HG03159 (cell line): ENCODE data around the gene QRICH1.

Experiments used
- ATAC-seq: cut with Tn5 transposase; IDR thresholded peaks from one replicate; pipeline ENCODE4 v1.9.1; 2021; ENCODE audit warnings: mild to moderate bottlenecking, moderate library complexity; ENCODE audit not compliant: unreplicated experiment

The QRICH1 gene

DNA sequence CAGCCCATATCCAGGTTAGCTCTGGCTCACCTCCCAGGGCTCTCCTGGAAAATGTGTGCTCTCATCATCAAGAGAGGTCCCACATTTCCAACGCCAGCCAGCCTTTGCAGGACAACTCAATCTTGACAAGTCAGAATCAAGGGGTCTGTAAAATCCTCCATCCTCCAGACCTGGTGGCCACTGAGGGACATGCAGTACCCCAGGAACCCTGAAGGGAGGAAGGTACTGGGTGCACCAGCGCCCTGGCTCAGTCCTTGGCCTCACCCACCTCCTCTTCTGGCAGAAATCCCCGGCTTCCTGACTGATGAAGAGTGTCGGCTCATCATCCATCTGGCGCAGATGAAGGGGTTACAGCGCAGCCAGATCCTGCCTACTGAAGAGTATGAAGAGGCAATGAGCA is 92.7 kb downstream of the QRICH1 start:
- ATAC-seq = no peak

GRCh38 chr3:48999085-48999858 is 94.6 kb downstream of the QRICH1 start:
- no peak for ATAC-seq

DNA sequence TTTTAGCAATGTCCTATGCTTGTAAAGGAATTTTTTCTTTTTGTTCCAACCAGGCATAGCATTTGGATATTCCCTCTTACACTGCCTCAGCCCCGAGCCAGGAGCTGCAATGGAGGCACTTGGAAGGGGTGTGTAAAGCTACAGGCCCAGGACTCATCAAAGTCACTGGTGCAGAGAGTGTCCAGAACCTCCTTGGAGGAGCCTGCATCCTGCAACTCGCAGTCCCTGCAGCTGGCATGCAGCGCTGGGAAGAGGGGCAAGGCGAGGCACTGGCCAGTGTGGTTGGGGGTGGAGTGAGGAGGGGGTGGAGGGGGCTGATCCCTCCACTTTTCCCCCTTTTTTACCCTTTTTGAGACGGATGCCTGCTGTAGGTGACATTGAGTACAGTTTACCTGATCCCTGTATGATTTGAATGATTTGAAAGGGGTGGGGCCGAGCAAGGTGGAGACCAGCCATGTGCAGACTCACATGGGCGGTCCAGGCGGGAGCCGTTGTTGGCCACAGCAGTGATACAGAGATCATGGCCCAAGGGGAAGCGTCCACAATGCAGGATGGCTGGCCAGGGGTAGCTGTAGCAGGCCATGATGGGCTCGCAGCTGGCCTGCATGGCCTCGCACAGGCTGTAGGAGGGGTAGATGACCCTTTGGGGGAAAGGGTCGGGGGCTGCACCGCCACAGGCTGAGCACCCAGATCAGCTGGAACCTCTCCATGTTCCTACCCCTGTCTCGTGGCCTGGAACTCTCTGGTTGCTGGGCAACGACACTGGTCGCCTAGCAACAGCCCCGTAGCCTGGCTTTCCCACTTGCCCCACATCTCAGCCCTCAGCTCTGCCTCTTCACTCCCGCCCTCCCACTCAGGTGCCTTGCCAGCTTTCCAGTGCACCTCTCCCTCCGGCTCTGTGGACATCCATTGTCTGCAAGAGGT is 95.9 kb downstream of the QRICH1 start:
- no peak for ATAC-seq

DNA sequence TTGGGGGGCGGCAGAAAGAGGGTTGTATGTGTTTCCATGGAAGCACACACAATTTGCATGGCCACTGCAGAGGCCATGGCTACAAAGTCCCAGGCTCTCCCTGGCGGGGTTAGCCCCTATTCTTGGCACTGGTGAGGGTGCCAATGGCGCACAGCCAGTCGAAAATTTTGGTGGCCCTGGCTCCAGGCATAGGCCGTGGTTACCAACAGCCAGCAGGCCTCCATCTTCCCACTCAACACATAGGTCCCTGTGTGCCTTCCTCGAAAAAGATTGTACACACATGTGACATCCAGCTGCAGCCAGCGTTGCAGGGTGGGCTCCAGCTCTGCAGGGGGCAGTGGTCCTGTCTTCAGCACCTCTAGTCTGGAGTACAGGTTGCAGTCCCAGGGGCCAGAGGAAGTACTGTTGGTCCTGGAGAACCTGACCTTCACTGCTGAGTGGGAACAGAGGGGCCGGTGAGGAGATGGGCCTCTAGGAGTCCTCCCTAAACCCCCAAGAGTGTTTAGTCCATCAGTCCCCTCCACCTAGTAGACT is 96.7 kb downstream of the QRICH1 start:
- no peak for ATAC-seq

DNA sequence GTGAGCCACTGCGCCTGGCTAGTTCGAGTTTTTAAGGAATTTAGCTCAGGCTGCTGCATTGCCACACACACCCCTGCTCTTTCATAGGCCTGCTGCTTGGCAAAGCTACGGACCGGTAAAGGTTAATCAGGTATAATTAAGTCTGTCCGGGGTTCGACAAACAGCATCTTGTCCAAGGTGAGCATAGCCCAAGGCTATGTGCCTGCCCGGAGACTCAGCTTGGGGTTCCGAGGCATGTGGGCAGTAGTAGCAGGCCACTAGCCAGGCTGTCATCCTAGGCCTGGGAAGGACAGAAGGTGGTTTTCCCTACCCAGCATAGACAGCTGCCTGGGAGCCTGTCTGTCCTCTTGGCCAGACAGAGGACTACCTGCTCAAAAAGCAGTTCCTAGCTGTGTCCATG is 97.2 kb downstream of the QRICH1 start:
- no peak for ATAC-seq

DNA sequence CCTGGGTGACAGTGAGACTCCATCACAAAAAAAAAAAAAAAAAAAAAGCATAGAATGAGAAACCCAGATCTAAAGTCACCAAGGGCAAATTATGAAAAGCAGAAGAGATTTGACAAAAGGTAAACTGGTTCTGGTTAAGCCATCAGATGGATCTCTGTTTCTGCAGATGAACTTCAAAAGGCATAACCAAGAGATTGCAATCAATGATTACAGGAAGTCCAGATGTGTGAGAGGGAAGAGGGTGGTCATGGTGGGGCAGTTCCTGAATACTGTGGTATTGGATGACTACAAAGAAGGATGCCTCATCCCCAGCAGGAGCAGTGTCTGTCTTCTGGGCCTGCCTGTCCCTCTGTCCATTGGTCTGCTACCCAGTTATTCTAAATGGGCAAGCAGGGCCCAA is 100.0 kb downstream of the QRICH1 start:
- ATAC-seq = no peak

DNA sequence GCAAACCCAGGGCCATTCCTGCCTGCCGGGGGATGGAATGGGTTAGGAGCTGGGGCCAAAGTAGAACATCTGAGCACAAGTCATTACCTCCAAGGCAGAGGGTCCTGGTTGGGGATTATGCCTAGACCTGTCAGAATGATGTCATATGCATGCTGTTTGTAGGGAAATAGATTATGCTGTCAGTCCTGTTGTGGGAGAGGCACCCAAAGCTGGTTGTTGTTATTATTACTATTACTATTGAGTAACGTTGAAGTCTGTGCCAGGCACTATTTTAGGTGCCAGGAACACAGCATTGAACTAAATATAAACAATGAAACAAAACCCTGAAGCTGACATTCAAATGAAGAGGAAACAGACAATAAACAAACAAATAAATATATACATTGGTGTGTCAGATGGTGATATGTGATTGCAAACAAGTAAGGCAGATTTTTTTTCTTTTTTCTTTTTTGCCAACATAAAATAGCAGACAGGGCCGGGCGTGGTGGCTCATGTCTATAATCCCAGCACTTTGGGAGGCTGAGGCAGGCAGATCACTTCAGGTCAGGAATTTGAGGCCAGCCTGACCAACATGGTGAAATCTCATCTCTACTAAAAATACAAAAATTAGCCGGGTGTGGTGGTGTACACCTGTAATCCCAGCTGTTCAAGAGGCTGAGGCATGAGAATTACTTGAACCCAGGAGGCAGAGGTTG is 101.9 kb downstream of the QRICH1 start:
- ATAC-seq = no peak

GRCh38 chr3:48990636-48991469 is 103.0 kb downstream of the QRICH1 start:
- ATAC-seq = peak; percentile 4

DNA sequence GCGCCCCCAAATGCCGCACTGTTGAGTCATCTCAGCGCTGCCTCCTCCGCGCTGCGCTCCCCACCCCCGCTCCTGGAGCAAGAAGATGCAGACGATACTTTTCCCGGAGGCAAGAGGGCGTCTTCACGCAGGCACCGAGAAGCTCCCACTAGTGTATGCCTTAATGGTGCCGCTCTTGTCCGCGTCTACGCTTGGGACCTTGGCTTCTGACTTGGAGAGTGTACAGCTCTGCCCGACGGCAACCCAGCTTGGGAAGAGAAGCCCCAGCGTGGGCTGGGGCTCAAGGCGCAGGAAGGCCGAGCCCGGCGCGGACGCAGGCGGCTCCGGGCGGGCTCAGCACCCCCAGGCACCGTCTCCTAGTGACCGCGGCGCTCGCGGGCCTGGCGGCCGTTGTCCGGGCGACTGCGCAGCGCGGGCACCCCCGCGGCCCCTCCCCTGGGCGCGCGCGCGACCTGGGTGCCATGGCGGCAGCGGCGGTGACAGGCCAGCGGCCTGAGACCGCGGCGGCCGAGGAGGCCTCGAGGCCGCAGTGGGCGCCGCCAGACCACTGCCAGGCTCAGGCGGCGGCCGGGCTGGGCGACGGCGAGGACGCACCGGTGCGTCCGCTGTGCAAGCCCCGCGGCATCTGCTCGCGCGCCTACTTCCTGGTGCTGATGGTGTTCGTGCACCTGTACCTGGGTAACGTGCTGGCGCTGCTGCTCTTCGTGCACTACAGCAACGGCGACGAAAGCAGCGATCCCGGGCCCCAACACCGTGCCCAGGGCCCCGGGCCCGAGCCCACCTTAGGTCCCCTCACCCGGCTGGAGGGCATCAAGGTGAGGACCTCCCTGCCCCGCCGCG is 103.9 kb downstream of the QRICH1 start, which contains the start of gene P4HTM:
P4HTM (plus strand) TSS at position 446 of the 840 bp plus-strand sequence; CDS start at position 462, 16 bp downstream.
- peak; percentile 49 for ATAC-seq

DNA sequence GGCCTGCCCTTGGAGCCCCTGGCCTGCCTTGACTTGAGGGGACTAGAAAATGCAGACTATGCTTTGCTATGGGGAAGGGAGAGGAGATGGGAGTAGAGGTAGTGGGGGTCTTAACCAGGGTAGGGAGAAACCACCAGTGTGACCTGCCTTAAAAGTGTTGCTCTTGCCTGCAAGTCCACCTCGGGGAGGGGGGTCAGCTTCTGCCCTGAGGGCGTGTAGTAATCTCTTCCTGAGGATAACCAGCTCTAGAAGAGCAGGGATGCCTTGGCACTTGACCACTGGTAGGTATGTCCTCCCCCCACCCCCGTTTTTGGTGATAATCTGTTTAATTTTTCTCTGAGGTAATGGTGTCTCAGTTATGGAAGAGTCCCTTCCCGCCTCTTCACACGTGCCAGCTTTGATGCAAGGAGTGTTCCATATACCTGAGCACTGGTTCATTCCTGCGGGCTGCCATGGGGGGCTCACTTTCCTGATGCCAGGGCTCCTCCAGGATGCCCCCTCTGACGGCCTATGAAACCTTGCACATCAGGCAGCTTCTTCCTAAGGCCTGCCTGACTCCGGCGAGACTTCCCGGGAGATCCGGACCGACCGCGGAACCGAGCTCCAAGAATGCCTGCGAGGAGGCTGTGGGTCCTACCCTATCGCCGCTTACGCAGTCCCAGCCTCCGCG is 104.6 kb downstream of the QRICH1 start:
- no peak for ATAC-seq

- ATAC-seq = no peak
Observed at GRCh38 chr3:48985831-48986376, 108.0 kb downstream of the QRICH1 start.

DNA sequence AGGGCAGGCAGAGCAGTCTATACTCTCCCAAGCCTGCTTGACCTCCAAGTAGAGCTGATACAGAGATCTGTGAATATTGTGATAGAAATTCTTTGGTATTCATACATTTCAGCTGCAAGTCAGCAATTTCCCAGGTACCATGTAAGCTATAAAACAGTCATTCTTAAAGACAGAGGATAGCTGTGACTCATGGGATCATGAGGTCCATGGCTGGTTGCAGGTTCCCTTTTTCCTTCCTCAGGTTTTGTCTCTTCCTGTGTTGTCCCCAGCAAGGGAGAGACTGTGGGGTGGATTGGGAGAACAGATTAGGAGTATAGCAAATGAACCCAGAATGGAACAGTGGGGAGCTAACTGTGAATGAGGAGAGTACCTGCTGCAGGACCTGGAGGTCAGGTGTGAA is 109.2 kb downstream of the QRICH1 start:
- no peak for ATAC-seq

DNA sequence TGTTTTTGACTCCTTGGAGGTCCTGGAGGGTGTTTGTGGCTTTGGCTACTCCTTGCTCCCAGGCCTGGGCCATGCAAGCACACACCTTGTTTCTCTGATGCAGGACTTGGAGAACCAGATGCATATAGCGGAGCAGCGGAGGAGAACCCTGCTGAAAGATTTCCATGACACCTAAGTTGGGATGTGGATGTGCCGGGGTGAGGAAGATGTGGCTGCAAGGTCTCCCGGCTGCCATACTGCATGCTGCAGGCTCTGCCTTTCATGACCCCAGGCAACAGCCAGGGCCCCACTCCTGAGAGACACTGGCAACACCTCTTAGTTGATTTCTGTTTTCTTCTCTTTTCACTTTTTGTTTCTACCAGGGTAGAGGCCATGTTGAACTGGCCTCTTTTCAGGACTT is 110.8 kb downstream of the QRICH1 start:
- ATAC-seq = no peak

DNA sequence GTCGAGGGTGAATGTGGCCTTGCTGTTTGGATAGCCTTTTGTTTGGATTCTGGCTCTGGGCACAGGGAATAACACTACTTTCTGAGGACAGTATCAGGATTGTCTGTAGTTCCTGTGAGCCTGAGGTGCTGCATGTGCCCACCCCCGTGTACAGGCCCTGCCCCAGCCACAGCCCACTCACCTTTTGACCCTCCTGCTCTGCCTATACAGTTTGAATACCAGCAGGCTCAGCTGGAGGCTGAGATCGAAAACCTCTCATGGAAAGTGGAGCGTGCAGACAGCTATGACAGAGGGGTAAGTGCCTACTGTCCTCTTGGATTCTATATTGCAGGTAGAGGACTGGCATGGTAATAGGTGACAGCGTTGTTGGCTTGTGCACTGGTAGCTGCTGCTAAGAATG is 111.2 kb downstream of the QRICH1 start:
- no peak for ATAC-seq

DNA sequence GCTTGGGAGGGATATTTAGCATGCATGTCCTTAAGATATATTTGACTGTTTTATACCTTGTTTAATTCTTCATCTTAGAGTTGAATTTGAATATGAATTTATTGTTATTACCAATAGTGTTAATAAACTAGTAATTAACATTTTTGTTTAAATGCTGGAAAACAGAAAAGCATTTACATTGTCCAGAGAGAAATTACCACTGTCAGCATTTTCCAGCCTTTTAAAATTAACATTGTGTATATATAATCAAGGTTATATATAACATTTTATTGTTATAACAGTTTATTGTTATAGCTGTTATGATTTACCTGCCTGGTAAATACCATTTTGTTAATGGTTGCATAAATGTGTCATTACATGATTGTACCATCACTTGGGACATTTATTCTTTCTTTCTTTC is 111.9 kb downstream of the QRICH1 start:
- no peak for ATAC-seq

DNA sequence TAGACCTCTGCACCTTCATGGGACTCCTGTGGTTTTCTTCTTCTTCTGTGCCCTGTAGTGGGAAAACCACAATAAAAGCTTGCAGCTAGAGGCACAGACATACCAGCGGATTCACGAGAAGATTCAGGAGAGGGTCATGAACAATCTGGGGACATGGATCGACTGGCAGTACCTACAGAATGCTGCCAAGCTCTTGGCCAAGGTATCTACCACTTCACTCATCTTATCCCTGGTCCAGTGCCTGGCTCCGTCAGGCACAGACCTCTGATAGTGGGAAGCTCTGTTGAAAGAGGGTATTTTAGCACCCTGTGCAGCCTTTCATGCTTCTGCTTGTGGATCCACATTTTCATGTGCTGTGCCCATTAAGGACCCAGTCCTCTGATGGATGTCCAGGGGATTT is 113.6 kb downstream of the QRICH1 start:
- no peak for ATAC-seq
